ENCODE measurements around the gene ANAPC4.
"Not testable (repeated sequence)": the region's sequence is repeated elsewhere in the genome, so short reads cannot be mapped to it uniquely, and the experiment has no call there.

The ANAPC4 gene

GRCh38 chr4:25376754-25377571 lies at the start of gene ANAPC4:
ANAPC4 (plus strand) TSS chr4:25377263; CDS start chr4:25377428, 165 bp downstream.
- DNase-seq (ENCODE audit: low read depth) = peak; percentile 82

- DNase-seq (ENCODE audit: low read depth) = not testable (repeated sequence)
Observed at GRCh38 chr4:25328463-25328862, 48.6 kb upstream of the ANAPC4 start.

- DNase-seq (ENCODE audit: low read depth) = no peak
Observed at GRCh38 chr4:25330335-25330734, 46.7 kb upstream of the ANAPC4 start.

GRCh38 chr4:25330905-25331808 lies 45.9 kb upstream of the ANAPC4 start:
- no peak for DNase-seq (ENCODE audit: low read depth)

GRCh38 chr4:25343671-25344070 lies 33.4 kb upstream of the ANAPC4 start:
- peak; percentile 15 for DNase-seq (ENCODE audit: low read depth)

GRCh38 chr4:25345744-25346143 lies 31.3 kb upstream of the ANAPC4 start:
- no peak for DNase-seq (ENCODE audit: low read depth)

- DNase-seq (ENCODE audit: low read depth) = no peak
Observed at GRCh38 chr4:25346913-25347312, 30.1 kb upstream of the ANAPC4 start.

GRCh38 chr4:25347473-25347872 lies 29.6 kb upstream of the ANAPC4 start:
- DNase-seq (ENCODE audit: low read depth) = no peak

GRCh38 chr4:25347971-25348370 lies 29.1 kb upstream of the ANAPC4 start:
- DNase-seq (ENCODE audit: low read depth) = no peak

GRCh38 chr4:25350561-25350960 lies 26.5 kb upstream of the ANAPC4 start:
- peak; percentile 19 for DNase-seq (ENCODE audit: low read depth)

- peak; percentile 80 for DNase-seq (ENCODE audit: low read depth)
Observed at GRCh38 chr4:25351777-25352416, 25.2 kb upstream of the ANAPC4 start.

- no peak for DNase-seq (ENCODE audit: low read depth)
Observed at GRCh38 chr4:25356068-25356467, 21.0 kb upstream of the ANAPC4 start.

- DNase-seq (ENCODE audit: low read depth) = no peak
Observed at GRCh38 chr4:25358515-25359275, 18.4 kb upstream of the ANAPC4 start.

- DNase-seq (ENCODE audit: low read depth) = no peak
Observed at GRCh38 chr4:25361253-25361652, 15.8 kb upstream of the ANAPC4 start.

GRCh38 chr4:25367004-25367621 lies 9.9 kb upstream of the ANAPC4 start:
- DNase-seq (ENCODE audit: low read depth) = peak; percentile 45

GRCh38 chr4:25367877-25368276 lies 9.2 kb upstream of the ANAPC4 start:
- DNase-seq (ENCODE audit: low read depth) = no peak

GRCh38 chr4:25368315-25368714 lies 8.7 kb upstream of the ANAPC4 start:
- peak; percentile 70 for DNase-seq (ENCODE audit: low read depth)

- no peak for DNase-seq (ENCODE audit: low read depth)
Observed at GRCh38 chr4:25370242-25370641, 6.8 kb upstream of the ANAPC4 start.

- DNase-seq (ENCODE audit: low read depth) = not testable (repeated sequence)
Observed at GRCh38 chr4:25372549-25372948, 4.5 kb upstream of the ANAPC4 start.

- DNase-seq (ENCODE audit: low read depth) = no peak
Observed at GRCh38 chr4:25377572-25378436, 741 bp downstream of the ANAPC4 start.
